GM18870 (cell line): Measurements from ENCODE around the gene HBS1L.

Source experiments
- ATAC-seq: cut with Tn5 transposase; IDR thresholded peaks from one replicate; pipeline ENCODE4 v1.9.1; 2021; ENCODE audit warnings: moderate library complexity; ENCODE audit not compliant: unreplicated experiment

The HBS1L gene

DNA sequence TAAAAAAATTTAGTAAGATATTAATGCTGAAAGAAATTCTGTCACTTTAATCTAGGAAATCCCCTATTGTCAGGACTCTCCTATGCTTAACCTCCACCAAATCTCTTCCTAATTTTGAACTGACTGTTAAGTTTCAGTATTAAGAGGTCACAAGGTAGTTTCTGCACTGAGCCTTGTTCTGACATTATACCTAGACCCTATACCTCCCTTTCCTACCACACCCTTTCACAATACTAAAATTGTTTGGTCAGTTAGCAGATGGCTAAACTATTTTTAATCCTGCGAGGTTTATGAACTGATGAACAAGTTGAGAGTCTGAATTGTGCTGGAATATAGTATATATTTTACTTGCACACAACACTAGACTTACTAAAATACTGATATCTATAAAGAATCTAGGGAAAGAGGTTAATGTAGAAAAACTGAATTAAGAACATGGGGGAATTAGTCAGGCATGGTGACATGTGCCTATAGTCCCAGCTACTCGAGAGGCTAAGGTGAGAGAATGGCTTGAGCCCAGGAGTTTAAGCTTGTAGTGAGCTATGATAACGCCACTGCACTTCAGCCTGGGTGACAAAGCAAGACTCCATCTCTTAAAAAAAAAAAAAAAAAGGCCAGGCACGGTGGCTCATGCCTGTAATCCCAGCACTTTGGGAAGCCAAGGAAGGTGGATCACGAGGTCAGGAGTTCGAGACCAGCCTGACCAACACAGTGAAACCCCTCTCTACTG is 51.5 kb downstream of the HBS1L start:
- ATAC-seq: peak; percentile 98

DNA sequence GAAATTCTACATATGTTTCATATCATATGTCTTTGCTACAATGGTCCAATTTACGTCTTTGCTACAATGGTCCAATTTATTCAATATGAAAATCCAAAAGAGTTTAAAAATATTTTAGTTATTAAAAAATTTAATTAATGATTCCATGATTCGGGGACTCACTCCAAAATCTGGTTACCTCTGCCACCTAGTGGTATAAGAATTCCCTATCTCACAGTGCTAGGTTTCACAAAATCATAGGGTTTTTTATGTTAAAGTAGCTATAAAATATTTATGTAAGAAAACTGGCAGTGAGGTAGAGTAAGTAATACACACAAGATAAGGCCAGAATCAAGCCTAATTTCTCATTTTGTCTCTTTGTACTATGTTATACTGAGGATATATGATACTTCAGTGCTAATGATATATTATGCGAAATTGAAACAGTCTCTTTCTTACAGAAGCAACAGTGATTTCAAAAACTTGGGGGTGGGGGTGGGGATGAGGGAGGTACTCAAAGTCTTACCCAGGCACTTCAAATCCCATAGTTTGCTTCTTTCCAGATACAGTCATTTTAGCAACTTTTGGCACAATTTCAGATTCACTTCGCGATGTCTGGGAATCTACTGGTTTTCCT is 52.3 kb downstream of the HBS1L start:
- ATAC-seq: no peak

GRCh38 chr6:134999107-134999506 is 55.5 kb downstream of the HBS1L start:
- ATAC-seq: no peak

- ATAC-seq: no peak
Measured at GRCh38 chr6:134997133-134997995, 57.3 kb downstream of the HBS1L start.

- ATAC-seq: no peak
Measured at GRCh38 chr6:134995536-134995935, 59.1 kb downstream of the HBS1L start.

GRCh38 chr6:134994431-134994830 is 60.2 kb downstream of the HBS1L start:
- ATAC-seq: no peak

GRCh38 chr6:134992155-134992554 is 62.5 kb downstream of the HBS1L start:
- no peak for ATAC-seq

- ATAC-seq: no peak
Measured at GRCh38 chr6:134990262-134990661, 64.4 kb downstream of the HBS1L start.

DNA sequence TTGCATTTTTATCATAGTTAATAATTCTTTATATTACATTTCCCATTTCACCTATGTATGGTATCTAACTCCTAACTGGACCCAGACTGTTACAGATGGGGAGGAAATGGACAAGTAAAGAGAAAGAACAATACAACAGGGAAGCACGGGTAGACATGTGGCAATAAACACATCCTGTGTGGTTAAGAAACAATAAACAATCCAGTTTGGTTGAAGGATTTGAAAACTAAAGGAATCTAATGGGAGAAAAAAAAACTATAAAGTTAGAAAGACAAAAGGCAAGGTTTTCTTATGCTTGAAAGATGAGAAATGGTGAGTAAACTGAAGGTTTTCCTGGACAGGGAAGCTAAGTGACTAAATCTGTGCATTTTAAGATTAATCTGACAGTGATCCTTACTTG is 69.8 kb downstream of the HBS1L start:
- no peak for ATAC-seq

DNA sequence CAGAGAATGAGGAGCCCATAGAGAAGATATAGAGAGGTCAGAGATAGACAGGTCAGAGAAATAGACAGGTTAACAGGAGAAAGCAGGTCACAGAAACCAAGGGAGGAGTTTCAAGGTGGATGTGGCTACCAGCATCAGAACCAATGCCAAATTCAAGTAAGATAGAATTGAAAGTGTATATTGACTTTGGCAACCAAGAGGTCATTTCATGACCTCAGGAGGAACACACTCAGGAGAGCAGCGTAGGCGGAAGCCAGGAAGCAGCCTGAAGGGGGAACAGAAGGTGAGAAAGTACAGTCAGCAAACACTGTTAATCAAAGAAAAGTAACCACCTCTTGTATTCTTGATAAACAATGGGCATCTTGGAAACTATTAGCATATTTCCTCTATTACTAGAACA is 70.8 kb downstream of the HBS1L start:
- no peak for ATAC-seq

GRCh38 chr6:134982161-134982560 is 72.5 kb downstream of the HBS1L start:
- ATAC-seq: no peak

GRCh38 chr6:134980846-134981245 is 73.8 kb downstream of the HBS1L start:
- ATAC-seq: no peak

DNA sequence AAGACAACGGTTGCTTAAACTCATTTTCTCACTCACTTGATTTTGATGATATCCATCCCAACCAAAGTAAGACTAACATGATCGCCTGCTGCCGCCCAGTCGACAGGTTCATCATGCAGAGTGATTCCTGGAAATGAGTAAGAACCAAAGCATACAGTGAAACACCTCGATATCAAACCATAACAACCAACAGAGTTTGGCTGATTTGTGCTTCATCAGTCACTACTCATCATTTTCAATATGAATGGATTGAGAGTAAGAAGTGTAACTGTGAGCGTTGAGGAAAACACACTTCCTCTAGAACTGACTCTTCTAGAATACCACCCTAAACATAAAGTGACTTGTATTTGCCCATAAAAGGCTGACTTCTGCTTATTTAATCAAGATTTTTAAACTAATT is 75.5 kb downstream of the HBS1L start:
- ATAC-seq: peak; percentile 89

GRCh38 chr6:134974370-134974769 is 80.3 kb downstream of the HBS1L start:
- no peak for ATAC-seq

DNA sequence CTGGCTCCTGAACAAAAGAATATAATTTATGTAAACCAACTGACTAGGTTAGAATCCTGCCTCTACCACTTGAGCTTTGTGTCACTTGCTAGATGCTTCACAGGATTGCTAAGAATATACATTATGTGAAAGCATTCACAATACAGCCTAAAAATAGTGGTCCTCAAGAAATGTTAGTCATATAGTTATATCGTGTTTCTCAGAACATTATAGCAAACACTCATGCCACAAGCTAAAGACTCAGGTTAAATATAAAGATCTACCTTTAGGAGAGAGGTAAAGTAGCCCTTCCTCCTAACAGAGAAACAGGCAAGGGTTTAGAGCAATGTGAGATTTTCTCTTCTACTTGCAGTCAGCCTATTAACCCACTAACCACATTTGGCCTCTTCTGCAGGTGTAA is 86.9 kb downstream of the HBS1L start:
- ATAC-seq: no peak

- no peak for ATAC-seq
Measured at GRCh38 chr6:134964451-134965203, 90.0 kb downstream of the HBS1L start.

- no peak for ATAC-seq
Measured at GRCh38 chr6:134962421-134962820, 92.2 kb downstream of the HBS1L start.

DNA sequence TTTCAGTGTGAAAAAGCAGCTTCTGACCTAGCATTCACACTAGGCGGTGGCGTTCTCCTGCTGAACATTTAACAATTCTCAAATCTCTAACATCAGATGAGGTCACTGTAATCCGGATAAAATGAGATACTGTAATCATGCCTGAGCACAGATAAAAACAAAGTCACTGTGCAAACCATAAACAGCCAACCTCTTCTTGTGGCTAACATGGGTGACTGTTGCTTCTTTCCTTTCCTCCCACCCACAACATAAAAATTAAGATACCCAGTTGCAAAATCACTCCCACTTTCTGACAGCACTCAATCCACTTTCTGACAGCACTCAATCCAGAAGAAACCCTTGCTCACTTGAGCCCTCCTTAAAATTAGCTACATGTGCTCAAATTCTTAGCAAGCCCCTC is 93.3 kb downstream of the HBS1L start:
- no peak for ATAC-seq

DNA sequence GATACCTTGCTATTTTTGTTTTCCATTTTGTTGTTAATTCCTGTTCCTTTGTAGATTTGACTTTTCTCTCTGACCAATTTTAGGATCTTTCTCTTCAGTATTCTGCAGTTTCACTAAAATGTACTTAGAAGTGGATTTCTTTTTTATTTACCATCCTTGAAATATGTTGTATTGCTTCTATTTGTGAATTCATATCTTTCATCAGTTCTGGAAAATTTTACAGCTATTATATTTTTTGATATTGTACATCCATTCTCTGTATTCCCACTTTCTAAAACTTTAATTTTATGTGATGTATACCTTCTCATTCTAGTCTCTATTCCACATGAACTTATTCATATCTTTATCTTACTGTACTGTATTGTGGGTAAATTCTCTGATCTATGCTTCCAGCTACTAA is 95.0 kb downstream of the HBS1L start:
- no peak for ATAC-seq

DNA sequence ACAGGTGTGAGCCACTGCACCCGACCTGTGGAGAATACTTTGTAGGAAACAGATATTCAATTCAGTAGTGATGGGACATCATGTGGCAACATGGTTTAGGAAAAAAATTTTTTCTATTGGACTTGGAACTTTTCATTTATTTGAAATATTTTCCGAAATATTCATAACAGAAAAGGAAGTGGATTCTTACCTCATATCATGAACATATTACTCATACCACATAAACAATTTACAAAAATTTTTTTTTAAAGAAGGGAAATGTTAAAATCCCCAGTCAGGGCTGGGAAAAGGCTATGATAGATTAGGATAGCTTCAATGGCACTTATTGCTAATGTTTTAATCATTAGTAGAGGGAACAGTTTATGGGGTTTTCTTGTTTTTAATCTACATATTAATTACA is 97.9 kb downstream of the HBS1L start:
- no peak for ATAC-seq

DNA sequence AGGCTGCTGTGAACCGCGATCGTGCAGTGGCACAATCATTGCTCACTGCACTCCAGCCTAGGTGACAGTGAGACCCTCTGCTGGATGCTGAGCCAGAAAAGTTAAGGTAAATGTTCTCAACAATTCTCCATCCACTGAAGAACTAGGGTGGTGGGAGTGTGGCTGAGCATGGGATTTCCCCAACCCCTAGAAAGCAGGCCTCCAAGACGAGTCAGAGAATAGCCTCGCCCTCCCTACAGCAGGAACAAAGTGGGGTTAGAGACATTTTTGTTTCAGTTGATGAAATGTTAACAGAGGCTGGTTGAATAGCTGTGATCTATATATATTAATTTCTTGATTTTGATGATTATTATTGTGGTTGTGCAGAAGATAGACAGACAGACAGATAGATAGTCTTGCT is 98.6 kb downstream of the HBS1L start:
- ATAC-seq: no peak
